NAMALWA (cell line): ENCODE data around the gene CHST9.
"Not testable (repeated sequence)": the region's sequence is repeated elsewhere in the genome, so short reads cannot be mapped to it uniquely, and the experiment has no call there.

Experiments used
- DNase-seq: peaks from one replicate; pipeline ENCODE4 v3.0.0-alpha.2; 2015; ENCODE audit warnings: low spot score

CHST9 gene

DNA sequence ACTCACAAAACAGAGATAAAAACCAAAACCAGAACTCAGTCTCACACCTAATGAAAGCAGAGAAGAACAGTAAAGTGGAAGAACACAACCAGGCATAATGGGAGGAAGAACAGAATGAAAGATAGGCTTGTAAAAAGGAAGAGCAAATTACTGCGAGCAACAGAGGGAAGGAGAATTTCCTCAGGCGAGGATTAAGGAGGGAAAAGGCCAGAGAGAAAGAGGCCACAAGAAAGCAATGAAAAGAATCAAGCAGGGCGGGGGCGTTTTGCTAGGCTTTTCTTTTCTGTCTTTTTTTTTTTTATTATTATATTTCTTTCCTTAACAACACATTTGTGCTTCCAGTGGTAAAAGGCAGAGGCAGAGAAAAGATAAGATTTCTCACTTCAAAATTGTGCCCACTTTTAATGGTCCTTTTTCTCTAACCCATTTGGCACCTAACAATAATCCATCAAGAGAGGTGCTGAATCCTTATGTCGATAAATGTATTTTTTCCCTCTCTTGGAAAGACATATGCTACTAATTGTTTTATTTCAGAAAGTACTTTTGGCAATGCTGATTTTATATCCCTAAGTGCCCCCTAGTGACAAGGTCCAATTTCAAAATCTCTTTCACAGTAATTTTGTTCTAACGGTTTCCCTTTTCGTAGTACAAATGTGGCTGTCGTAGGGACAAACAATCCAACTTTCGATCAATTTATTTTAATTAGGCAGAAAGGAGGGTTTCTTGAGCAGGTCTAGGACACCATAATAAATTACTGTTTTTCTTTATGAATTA lies 180.9 kb downstream of the CHST9 start:
- DNase-seq, result peak; percentile 58

DNA sequence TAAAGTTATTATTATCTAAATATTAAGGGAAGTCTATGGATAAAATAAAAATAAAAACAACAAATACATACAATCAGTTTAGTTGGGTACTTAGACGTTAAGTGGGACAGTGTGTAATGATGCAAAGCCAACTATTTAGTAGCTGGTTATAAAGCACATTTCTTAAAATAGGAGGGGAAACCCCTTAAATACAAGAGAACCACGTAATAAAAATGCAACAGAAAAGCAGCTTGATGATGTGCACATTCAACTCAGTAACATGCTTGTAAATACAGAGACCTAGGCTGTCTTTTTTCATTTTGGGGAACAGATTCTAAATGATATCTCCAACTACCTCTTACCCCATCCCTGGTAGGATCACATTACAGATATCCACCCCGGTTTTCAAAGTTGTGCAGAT lies 185.3 kb downstream of the CHST9 start:
- DNase-seq, result no peak

DNA sequence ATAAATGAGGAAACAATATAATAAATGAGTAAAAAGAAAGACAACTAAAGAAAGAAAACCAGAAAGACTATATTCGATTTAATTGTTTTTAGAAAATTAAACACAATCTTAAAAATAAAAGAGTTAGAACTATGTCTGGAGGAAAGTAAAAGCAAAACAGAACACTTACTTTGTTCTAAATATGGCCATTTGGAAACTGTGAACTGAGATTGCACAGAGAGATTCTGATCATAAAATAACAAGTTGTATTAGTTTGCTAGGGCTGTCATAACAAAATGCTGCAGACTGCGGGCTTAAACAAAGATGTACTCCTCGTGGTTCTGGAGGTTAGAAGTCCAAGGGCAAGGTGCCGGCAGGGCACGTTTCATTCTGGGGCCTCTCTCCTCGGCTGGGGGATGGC lies 191.5 kb downstream of the CHST9 start:
- DNase-seq, result no peak

DNA sequence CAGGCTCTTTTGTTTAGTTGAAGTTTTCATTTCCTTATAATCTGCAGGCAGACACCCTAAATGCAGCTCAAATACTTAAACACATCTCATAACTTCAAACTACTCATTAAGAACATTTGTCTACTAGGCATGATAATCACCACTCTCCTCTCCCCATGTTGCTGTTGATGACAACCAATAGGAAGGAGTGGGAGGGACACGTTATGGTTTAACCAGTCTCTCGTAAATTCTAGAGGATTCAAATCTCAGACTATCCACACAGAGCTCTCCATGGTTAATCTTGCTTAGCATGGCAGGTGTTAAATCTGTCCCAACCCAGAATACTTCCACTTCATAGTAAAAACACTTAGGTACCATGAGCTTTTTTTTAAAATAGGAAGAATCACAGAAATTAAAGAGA lies 192.2 kb downstream of the CHST9 start:
- DNase-seq, result no peak

DNA sequence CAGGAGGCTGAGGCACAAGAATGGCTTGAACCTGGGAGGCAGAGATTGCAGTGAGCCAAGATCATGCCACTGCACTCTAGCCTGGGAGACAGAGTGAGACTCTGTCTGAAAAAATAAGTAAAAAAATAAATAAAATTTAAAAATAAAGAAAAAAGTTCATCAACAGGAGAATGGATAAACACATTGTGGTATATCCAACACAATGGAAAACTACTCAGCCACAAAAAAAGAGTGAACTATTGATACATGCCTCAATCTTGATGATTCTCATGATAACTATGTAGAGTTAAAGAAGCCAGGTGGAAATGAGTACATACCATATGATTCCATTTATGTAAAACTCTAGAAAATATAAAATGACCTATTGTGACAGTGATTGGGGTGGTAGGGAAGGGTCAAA lies 195.3 kb downstream of the CHST9 start:
- DNase-seq, result no peak

DNA sequence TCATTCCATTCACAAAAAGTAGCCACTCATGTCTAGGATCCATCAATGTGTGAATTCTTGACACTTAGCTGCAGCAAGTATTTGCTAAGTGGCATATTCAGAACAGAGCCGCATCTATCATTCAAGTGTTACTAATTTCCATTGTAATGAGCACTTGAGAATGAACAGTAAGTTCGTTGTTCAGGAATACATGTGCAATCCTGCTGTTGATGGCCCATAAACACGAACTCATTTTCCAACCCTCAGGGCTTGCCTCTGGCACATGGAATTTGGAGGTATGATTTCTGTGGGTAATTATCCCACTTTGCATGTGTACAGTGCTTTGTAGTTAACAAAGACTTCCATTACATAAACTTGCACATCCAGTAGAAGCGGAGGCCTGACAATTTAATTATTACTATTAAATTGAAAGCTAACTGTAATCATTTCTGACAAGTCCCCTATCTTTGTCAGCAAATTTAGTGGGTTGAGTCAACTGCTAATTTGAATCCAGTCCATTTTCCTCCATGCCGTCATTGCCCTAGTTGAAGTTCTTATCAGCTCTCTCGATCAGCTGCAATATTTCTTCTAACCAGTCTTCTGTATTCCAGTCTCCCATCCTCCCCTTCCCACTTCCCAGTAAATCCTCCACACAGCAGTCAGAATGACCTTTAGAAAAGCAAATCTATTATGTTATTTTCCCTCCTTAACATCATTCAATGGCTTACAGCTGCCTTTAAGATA lies 203.6 kb downstream of the CHST9 start:
- DNase-seq, result no peak

DNA sequence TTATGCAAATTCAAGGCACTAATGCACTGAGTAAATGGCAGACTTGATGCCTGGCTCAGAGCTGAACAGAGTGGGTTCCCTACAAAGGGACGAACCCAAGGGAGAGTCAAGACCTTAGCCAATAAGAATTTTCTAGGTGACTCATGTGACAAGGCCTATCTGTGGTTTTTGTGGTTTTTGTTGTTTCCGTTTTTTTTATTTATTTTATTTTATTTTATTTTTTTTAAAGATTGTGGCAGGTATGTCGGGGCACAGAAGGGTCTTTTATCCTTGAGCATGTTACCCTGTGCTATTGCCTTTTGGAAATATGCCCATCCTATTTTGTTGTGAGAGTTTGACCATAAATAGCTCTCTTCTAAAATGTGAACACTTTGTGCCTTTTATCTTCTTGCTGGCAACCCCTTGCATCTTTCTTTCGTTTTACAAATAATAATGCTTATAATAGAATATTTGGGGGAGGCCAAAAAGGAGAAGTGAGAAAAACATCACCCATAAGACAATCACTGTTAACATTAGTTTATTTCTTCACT lies 206.2 kb downstream of the CHST9 start:
- peak; percentile 90 for DNase-seq

DNA sequence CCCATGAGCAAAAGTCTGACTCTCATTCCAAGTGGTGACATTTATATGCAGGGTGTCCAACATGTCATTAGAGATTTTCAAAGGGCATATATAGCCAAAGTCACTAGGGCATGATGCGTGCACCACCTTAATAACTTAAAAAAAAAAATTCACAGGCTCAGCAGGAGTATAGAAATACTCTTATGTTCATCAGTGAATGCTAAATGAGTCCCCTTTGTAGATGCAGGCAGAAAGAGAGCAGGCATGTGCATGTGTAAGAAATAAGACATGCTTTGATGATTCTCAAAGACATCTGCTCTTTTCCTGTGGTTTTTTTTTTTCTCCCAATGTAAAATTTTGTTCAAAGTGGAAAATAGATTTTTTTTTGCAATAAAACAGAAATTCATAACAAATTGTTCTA lies 207.3 kb downstream of the CHST9 start:
- peak; percentile 58 for DNase-seq

DNA sequence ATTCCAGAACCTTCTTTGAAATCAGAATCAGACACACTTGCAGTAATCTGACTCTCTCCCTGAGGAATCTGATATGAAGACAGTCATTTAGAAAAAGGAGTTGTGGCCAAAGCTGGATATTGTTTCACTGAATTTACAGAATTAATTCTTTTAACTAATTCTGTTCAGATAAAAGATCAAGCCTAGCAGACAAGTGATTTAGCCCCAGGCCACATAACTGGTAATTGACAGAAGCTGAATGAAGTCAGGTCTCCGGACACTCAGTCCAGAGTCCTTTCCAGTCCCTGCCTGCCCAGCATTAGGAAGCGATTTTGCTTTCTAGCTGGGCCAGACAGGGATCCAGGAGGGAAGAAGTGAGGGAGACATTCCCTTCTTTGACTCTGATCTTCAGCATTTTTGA lies 208.9 kb downstream of the CHST9 start:
- DNase-seq, result no peak

DNA sequence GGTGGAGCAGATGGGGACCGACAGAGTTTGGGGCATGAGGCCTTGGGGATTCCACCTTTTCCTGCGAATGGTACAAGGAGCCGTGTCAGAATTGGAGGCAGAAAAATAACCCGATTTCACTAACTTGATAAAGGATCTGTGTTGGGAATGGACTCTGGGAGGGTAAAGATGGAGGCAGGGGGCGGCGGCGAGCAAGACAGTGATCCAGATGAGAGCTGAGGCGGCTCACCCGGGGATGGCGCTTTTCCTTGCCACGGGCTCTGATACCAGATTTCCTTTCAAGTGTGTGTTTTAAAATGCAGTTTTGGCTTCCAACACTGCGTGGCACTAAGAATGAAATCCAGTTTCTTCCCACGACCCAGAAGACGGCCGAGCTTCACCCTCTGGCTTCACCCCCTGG lies 212.6 kb downstream of the CHST9 start:
- not testable (repeated sequence) for DNase-seq

DNA sequence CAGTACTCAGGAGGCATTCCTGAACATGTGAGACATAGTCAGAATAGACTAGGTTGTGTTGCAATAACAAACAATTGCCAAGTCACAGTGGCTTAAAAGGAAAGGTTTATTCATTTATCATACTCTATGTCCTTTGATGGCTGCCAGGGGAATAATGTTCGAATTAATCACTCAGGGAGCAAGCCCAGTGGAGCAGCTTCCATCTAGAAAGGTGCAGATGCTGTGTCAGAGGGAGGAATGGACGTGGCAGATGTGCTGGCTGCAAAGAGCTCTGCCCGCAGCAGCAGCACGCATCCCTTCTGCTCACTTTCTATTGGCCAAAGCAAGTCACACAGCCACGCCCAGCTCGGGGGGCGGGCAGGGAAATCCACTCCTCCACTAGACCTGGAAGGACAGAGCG lies 213.7 kb downstream of the CHST9 start:
- no peak for DNase-seq

DNA sequence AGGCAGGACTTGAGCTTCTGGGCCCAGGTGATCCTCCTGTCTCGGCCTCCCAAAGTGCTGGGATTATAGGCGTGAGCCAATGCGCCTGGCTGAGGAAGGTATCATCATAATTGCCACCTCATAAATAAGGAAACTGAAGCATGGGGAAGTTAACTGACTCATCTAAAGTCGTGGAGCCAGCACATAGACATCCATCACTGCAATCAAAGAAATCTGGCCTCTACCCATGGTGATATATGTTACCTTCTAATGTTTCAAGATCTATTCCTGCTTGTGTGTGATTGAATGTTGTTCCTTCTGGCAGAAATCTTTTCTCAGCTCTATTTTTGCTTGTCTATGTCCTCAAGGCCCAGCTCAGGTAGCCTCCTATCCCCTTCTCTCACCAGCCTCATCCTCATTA lies 214.5 kb downstream of the CHST9 start:
- DNase-seq, result no peak

DNA sequence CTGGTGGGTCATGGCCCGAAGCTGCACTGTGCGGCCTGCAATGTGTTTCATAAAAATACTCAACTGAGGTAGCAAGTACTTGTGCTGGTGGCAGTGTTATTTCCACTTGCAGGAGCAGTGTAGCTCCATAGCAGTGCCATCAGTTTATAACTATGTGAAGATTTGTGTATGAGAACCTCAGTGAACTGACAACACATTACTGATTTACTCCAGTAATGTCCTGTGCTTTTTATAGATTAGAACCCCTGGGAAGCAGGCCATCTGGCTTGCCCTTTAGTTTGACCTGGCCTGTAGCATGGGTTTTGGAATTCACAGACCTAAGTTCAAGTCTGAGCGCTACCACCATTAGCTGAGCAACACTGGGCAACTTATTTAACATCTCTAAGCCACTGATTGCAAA lies 219.9 kb downstream of the CHST9 start:
- DNase-seq, result no peak

DNA sequence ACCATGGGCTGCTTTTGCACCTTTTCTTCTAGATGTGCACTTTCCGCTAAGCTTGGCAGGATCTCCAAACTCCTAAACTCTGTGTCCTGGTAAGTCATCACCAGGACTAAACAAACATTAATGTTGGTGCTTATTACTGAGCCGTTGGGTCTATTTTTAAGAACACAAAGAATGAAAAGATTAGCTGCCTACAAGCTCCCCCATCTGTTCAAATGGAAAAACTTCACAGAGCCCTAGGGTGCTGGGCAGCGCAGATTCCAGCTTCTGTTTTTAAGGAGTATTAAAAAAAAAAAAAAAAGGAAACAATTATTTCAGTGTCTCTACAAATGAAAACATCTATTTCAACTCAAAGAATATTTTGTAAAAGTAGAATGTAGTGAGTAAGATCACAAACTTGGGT lies 221.8 kb downstream of the CHST9 start:
- no peak for DNase-seq

DNA sequence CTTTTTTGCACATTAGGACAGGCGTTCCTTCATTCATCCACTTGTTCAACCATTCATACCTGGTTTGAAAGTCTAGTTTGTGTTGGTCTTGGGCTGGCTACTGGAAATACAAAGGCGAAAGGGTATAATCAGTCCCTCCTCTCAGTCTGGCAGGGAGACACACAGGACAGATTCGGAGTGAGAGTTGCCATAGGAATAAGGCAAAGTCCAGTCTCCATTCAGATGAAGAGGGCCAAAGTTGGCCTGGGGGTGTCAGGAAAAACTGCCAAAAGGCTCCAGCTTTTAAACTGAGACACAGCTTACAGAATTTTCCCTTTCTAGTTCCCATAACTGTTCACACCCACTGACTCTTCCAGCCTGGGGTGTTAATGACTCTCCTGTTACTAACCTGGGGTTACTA lies 223.3 kb downstream of the CHST9 start:
- DNase-seq, result no peak

DNA sequence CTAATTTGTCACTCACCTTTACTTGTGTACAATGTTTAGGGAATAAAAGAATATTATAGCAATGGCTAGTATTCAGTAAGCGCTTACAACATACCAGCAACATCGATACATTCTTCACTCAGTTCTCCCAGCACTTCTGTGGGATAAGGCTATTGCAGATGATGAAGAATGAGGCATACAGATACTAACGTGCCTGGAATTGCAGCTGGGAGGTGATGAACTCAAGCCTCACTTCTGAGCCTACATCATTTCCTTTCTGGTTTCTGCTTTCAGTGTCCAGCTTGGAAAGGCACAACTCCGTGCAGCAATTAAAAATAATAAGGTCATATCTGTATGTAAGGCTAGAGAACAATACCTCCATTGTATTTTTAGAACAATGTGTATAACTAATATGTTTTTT lies 224.2 kb downstream of the CHST9 start:
- no peak for DNase-seq

DNA sequence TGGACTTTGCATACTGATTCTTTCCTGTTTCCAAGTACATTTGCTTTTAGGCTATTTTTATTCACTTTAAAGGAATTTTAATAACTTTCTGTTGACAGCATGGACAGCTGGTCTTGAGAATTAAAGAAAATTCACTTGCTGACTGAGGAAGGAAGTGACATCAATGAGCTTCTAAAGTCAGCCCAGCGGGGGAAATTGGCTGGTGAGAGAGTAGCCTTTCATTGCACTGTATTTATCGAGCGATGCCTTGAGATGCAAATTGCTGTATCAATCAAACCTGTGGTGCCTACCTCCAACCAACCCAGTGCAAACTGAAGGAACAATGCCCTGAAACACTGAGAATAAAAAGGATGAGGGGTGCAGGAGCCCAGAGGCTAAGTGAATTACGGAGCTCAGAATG lies 228.2 kb downstream of the CHST9 start:
- DNase-seq, result peak; percentile 15

DNA sequence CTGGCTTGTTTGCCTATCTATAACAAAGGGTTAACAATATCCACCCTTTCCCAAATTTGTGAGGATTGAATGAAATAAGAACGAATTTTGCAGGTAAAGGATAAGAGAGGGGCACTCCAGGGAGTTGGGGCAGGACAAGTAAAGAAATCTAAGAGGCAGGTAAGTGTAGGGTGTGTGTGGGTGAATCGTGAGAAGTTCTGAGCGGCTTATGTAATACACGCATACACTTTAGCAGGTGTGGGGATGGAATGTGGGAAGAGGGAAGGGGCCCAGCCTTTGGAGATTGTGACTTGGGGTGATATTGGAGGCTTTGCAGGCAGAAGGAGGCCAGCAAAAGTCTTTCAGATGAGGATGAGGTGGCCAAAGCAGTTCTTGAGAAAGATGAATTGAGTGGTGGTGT lies 236.4 kb downstream of the CHST9 start:
- no peak for DNase-seq

DNA sequence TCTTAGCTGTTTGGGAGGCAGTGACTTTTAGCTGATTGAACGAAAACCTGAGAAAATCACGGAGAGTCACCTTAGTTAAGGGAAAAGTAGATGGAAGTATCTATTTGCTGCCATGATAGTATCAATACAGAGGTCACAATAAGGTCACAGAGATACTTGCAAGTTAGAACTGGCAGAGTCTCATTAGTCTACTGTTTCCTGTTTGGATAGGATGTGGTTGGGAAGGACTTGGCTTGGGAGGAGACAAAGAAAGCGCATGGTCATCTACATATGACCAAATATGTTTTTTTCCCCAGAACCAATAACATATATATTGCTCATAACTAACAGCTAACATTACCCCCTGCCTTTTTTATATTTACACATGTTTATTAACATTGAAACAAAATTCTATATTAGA lies 241.2 kb downstream of the CHST9 start:
- no peak for DNase-seq

DNA sequence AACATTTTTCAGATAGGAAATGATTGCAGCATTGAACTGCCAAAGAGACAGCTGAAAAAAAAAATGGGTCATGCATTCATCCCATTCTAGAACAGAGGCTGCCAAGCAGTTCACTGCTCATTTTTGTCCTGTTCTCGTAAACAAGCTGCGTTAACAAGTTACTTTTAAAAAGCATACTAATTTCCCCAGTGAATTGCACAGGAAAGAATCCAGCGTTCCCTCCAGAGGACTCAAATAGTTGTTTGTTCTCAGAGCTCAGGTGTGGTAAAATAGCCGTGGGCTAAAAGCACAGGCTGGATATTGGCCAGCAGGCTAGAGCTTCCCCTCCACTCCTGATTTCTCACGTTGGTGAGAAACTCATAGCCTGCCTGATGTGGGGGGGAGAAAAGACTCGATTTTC lies 243.5 kb downstream of the CHST9 start:
- DNase-seq, result no peak

DNA sequence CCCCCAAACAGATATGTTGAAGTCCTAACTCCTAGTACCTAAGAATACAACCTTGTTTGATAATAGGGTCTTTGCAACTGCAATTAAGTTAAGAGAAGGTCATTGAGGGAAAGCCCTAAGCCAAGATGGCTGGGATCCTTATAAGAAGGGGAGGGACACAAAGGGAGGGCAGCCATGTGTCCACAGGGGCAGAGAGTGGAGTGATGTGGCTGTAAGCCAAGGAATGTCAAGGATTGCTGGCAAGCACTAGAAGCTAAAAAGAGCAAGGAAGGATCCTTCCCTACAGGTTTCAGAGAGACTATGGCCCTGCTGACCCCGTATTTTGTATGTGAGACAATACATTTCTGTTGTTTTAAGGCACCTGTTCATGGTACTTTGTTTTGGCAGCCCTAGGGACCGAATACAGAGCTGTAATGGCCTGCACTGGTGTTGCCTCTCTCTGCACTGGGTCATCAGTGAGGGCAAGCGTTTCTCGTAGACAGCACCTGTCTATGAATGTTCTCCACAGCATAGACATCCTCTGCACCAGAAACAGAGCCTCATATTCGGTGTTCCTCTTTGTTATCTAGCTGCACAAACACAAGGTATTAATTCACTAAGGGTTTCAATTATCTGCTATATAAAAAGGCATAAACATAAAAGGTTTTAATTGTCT lies 244.2 kb downstream of the CHST9 start:
- DNase-seq, result no peak

DNA sequence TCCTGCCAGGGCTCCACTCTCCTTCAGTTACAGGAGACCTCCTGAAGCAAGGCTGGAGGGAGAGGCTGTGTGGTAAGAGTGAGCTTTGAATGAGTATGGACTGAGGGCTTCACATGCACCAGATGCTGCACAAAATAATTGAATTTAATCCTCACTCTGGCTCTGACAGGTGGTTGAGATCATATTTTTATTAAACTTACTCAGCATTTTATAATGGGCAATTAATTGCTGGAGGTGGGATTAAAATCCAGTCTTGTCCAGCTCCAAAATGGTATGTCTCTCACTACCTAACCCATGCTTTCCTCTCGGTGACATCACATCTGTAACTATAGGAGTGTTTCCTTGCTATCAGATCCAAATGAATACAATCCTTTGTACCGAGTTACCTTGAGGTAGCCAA lies 253.4 kb downstream of the CHST9 start:
- no peak for DNase-seq

DNA sequence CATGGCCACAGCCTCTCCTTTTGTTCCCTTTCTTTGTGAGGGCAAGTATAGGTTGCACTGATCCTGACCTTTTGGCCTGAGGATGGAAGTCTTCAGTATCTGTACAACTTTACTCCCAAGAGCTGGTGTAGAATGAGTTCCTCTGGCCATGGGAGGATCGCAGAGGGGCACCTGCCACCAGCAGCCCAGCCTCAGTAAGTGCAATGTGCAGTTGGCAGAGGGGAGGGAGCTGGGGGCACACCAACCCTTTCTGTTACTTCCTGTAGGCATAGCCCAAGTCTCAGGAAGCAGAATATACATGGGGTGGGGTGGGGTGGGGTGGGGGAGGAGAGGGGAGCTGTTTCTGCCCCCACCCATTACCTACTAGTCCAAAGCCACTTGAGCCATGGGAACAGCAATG lies 254.5 kb downstream of the CHST9 start:
- no peak for DNase-seq
